HG02885 (cell line): ENCODE measurements around the gene BMX.

Source experiments
- ATAC-seq: cut with Tn5 transposase; IDR thresholded peaks from one replicate; pipeline ENCODE4 v1.9.1; 2021; ENCODE audit warnings: mild to moderate bottlenecking; ENCODE audit not compliant: unreplicated experiment, poor library complexity

BMX gene

GRCh38 chrX:15505101-15505500, 4.5 kb downstream of the BMX start:
- ATAC-seq: no peak

GRCh38 chrX:15507005-15507404, 6.4 kb downstream of the BMX start:
- ATAC-seq: no peak

- ATAC-seq: no peak
Measured at GRCh38 chrX:15509845-15510244, 9.2 kb downstream of the BMX start.

GRCh38 chrX:15511563-15511962, 11.0 kb downstream of the BMX start:
- no peak for ATAC-seq

GRCh38 chrX:15512401-15512965, 11.9 kb downstream of the BMX start:
- ATAC-seq: no peak

GRCh38 chrX:15514279-15514678, 13.7 kb downstream of the BMX start:
- ATAC-seq: no peak

- no peak for ATAC-seq
Measured at GRCh38 chrX:15515931-15516330, 15.3 kb downstream of the BMX start.

- ATAC-seq: no peak
Measured at GRCh38 chrX:15522464-15522863, 21.9 kb downstream of the BMX start.

- ATAC-seq: no peak
Measured at GRCh38 chrX:15523088-15523487, 22.5 kb downstream of the BMX start.

GRCh38 chrX:15524417-15524816, 23.8 kb downstream of the BMX start:
- no peak for ATAC-seq

- ATAC-seq: no peak
Measured at GRCh38 chrX:15525664-15526416, 25.2 kb downstream of the BMX start.

GRCh38 chrX:15529165-15529564, 28.6 kb downstream of the BMX start:
- no peak for ATAC-seq

GRCh38 chrX:15530318-15530717, 29.7 kb downstream of the BMX start:
- ATAC-seq: no peak

- ATAC-seq: no peak
Measured at GRCh38 chrX:15546745-15547144, 46.1 kb downstream of the BMX start.

GRCh38 chrX:15547356-15547755, 46.7 kb downstream of the BMX start:
- no peak for ATAC-seq

- ATAC-seq: no peak
Measured at GRCh38 chrX:15549189-15550012, 48.8 kb downstream of the BMX start.

GRCh38 chrX:15559227-15559626, 58.6 kb downstream of the BMX start:
- no peak for ATAC-seq

- ATAC-seq: no peak
Measured at GRCh38 chrX:15560924-15561323, 60.3 kb downstream of the BMX start.

- ATAC-seq: no peak
Measured at GRCh38 chrX:15563056-15563455, 62.4 kb downstream of the BMX start.

- no peak for ATAC-seq
Measured at GRCh38 chrX:15564981-15565579, 64.5 kb downstream of the BMX start.

- ATAC-seq: no peak
Measured at GRCh38 chrX:15566244-15566643, 65.6 kb downstream of the BMX start.
